GM19463 (cell line): ENCODE data around the gene RAPGEF3.

ENCODE experiments used
- ATAC-seq: cut with Tn5 transposase; IDR thresholded peaks from one replicate; pipeline ENCODE4 v1.9.1; 2021; ENCODE audit warnings: mild to moderate bottlenecking, moderate library complexity; ENCODE audit not compliant: unreplicated experiment

RAPGEF3 gene

DNA sequence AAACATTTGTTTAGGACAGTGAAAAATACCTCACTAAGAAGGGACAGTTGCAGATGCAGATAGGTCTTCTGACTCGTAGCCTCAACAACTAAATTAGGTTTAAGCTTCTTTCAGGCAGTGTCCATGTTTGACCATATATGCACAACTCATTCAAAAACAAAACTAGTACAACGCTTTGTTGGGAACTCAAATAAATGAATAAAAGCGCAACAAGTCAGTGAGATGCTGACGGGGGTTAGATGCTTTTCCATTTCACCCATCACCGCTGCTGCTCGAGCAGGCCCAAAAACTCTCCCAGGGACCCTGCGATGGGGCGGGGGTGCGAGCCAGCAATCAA, 53.5 kb downstream of the RAPGEF3 start:
- no peak for ATAC-seq

- ATAC-seq, result no peak
Observed at GRCh38 chr12:47704719-47705118, 54.0 kb downstream of the RAPGEF3 start.

DNA sequence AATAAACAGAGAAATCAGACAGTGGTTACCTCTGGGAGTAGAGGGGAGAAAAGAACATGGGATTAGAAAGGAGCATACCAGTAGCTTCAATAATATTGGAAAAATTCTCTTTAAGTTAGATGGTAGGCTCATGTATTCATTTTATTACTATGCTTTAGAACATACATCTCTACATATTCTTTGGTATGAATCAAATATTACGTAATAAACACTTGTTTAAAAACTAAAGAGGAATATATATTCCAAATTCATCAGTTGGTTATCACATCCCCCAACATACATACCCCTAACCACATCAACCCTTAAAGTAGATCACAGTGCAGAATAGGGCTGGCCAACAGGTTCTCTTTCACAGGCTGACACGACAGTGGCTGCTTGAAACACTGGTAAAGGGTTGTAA, 58.4 kb downstream of the RAPGEF3 start:
- ATAC-seq, result no peak

DNA sequence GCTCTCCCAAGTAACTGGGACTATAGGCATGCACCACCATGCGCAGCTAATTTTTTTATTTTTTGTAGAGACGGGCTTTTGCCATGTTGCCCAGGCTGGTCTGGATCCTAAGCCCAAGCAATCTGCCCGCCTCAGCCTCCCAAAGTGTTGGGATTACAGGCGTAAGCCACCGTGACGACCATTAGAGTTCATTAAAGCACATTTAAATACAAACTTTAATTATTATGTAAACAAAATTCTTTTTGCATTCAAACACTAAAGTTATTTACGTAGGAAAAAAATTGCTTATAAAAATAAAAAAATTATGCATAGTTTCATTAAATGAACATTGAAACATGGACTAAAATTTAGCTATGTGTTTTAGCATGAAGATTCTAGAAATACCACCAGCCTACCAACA, 60.0 kb downstream of the RAPGEF3 start:
- no peak for ATAC-seq

- no peak for ATAC-seq
Observed at GRCh38 chr12:47698055-47698454, 60.6 kb downstream of the RAPGEF3 start.

- no peak for ATAC-seq
Observed at GRCh38 chr12:47689215-47689614, 69.5 kb downstream of the RAPGEF3 start.

DNA sequence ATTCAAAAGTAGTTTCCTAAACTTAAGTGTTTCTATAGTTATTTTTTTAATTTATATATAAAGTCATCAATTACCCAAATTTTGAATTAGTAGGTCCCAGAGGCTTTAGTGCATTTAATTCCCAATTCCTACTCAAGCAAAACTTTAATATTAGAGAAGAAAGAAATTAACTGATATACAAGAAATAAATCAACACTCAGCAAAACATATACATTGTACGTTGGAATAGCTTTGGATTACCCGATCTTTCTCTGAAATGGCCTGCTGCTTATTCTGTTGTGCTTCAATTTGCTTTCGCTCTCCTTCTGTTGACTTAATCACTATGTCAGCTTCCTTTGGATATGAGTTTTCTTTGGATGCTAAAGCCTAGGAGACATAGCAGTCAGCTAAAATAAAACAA, 71.0 kb downstream of the RAPGEF3 start:
- ATAC-seq, result no peak

DNA sequence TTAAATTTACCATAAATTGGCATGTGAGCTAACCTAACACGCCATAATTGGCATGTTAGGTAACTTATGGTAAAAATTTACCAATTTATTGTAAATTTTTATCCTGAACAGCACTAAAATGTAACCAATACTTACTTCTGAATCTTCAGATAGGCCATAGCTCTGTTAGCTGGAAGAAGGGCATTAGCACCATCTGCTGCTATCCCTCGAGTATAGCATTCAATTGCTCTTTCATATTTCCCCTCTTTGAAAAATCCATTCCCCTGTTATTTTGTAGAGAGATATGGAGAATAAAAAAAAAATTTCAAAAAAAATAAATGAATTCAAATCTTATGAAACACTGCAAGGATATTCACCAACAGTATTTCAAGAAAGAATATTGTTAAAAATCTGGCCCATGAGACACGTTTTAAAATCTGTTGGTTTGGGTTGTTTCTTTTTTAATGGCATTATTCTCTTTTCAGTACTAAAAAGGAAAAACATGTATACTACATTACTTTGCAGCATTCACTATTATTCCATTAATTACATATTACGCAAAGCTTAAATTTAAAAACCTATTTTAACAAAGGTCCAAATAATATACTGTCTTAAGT, 71.9 kb downstream of the RAPGEF3 start:
- ATAC-seq, result no peak
